ENCODE measurements around the gene NTN3.

Gene NTN3

GRCh38 chr16:2515180-2515851, 44.2 kb downstream of the NTN3 start:
- DNase-seq, result no peak

GRCh38 chr16:2516391-2517240, 45.5 kb downstream of the NTN3 start:
- no peak for DNase-seq

- DNase-seq, result no peak
Observed at GRCh38 chr16:2517954-2518605, 47.0 kb downstream of the NTN3 start.

GRCh38 chr16:2518823-2519710, 48.0 kb downstream of the NTN3 start:
- DNase-seq, result no peak

- DNase-seq, result no peak
Observed at GRCh38 chr16:2519711-2520080, 48.6 kb downstream of the NTN3 start.

- peak; percentile 87 for DNase-seq
Observed at GRCh38 chr16:2520097-2520783, 49.1 kb downstream of the NTN3 start, which contains the start of gene AMDHD2. AMDHD2 (plus strand) TSS chr16:2520371; CDS start chr16:2520459, 88 bp downstream.

GRCh38 chr16:2520784-2521531, 49.9 kb downstream of the NTN3 start:
- DNase-seq, result no peak
